GM10847 (cell line): ENCODE measurements around the gene SLC9A9.

Experiments
- POLR2A ChIP-seq: IDR thresholded peaks from 2 replicates; pipeline ENCODE4 v1.6.1; 2011; ENCODE audit not compliant: insufficient read length; ENCODE audit errors: extremely low read depth

SLC9A9 gene

GRCh38 chr3:143363949-143364348 is 484.3 kb downstream of the SLC9A9 start:
- no peak for TF ChIP-seq POLR2A

GRCh38 chr3:143363276-143363675 is 485.0 kb downstream of the SLC9A9 start:
- no peak for TF ChIP-seq POLR2A

GRCh38 chr3:143362115-143362991 is 485.9 kb downstream of the SLC9A9 start:
- no peak for TF ChIP-seq POLR2A

GRCh38 chr3:143361589-143361988 is 486.7 kb downstream of the SLC9A9 start:
- TF ChIP-seq POLR2A = no peak

DNA sequence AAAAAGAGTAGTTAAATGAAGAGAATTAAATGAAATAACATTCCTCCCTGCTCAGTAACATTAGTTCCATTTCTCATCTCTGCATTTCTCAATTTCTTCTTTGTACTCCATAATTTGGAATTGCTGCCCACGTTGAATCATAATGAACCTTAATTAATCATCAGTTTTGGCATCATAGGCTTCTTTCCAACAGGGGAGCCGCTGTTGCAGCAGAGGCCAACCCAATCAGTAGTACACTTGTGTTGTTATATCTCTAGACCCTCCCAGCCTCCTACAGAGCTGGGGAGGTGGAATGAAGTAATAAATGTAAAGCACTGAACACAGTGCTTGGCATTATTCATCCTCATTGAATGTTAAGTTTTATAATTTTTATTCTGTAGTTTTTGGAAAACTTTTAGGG is 488.0 kb downstream of the SLC9A9 start:
- no peak for TF ChIP-seq POLR2A

DNA sequence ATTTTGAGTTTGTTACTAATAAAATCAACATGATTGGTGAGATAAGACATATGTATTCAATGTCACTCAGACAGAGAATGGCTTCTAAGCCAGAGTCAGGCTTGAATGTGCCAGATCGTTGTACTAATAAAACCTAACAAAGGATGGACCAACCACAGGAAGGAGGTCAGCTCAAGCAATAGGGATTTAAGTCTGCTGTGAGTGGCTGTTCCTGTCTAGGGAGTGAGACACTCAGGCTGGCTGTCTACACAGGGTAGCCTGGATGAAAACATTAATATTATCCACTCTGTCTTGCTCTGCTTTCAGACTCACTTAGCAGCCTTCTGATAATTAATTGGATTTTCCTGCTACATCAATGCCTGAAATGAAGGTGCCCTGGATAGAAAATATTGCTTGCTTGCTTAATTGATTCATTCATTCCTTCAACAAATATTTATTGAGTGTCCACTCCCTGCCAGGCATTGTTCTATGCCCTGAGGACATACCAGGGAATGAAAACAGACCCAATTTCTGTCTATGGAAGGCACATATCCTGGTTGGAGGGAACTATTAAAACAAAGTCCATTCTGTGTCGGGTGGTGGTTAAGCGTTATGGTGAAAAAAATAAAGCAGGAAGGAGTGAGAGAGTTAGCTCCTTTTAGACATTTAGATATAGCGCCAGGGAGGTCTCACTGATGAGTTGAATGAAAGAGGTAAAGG is 489.3 kb downstream of the SLC9A9 start:
- TF ChIP-seq POLR2A = no peak

DNA sequence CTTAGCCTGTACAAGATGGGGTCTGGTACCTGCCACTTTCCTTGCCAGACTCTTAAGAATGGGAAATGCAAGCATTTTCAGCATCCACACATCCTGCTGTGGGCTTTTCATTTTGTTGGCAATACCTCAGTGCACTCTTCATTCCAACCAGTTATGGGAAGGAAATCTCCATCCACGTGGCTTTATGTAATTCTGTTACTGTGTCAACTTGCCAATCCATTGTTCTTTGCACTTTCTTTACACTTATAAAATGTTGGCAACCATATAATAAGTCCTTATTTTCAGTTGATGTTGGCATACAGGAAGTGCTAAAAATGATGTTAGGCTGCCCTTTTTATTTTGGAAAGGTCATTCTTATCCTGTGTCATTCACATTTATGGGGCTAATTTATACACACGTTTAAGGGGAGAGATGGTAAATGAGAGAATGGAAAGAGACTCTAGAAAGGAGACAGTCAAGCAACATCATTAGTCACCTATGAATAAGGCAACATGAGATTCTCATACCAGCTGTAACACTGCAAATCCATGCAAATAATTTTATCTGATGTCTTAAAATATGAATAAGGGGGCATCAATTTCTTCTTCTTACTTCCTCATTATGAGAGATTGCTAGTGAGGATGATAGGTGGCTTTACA is 490.0 kb downstream of the SLC9A9 start:
- TF ChIP-seq POLR2A = no peak

DNA sequence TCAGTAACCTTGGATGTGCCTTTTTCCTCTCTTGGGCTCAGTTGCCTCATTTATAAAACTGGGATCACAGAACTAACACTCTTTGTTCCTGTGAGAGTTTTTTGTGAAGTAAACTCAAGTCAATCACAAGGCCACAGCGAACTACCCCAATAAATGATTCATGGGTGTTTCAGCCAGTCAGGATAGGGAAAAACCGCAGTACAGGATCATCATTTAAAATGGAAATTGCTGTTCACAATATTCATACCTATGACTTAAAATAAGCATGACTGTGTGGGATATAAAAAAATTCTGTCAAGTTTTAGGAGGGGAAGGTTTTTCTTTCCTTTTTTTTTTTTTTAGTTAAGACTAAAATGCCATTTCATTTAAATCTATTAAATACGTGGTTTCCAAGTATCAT is 490.6 kb downstream of the SLC9A9 start:
- TF ChIP-seq POLR2A = no peak

- no peak for TF ChIP-seq POLR2A
Observed at GRCh38 chr3:143356839-143357238, 491.4 kb downstream of the SLC9A9 start.

GRCh38 chr3:143354342-143354741 is 493.9 kb downstream of the SLC9A9 start:
- no peak for TF ChIP-seq POLR2A

- no peak for TF ChIP-seq POLR2A
Observed at GRCh38 chr3:143352850-143353550, 495.3 kb downstream of the SLC9A9 start.

GRCh38 chr3:143351895-143352608 is 496.2 kb downstream of the SLC9A9 start:
- no peak for TF ChIP-seq POLR2A

- no peak for TF ChIP-seq POLR2A
Observed at GRCh38 chr3:143351354-143351753, 496.9 kb downstream of the SLC9A9 start.

DNA sequence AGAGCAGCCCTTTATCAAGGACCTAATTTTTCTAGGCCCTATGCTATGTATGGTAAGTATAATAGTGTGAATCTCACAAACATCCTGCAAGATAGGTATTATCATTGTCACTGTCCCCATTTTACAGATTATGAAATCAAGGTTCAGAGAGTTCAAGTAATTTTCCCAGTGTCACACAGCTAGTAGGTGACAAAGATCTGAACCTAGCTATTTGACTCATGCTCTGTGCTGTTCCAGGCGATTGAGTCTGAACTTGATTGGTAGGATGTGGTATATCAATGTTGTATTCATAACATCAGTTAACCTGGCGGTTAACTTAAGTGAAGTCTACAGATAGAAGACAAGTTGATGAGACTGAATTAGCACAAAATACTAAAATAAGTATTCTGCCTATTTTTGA is 498.8 kb downstream of the SLC9A9 start:
- no peak for TF ChIP-seq POLR2A
